IMR-90 (cell line): ENCODE data around the gene ROBO2. TPM values are rescaled to one million over a fixed set of nuclear protein-coding genes. Genes with fewer than 3 reads are reported as not detected.

Source experiments
- ATAC-seq: fragments of 200-7000 bp; cut with Tn5 transposase; 2 replicates; pipeline ENCODE4 v1.9.1; 2020; ENCODE audit warnings: low read depth, mild to moderate bottlenecking, moderate library complexity
- BruUV-seq: library from RNA; stranded (reverse); fragments of 400-500 nt; replicated peaks from 2 replicates; lab custom pipeline; 2021; lab: Mats Ljungman, UMichigan
- CTCF ChIA-PET: fragments of 300-600 bp; formaldehyde crosslinking; extraction: SDS; loops from one replicate; lab custom pipeline; 2021; ENCODE audit warnings: antibody characterized with exemption; lab: Yijun Ruan, JAX
- POLR2A ChIA-PET: fragments of 300-600 bp; sonication (Branson Sonifier 250); formaldehyde crosslinking; loops from one replicate; lab custom pipeline; 2022; ENCODE audit warnings: antibody characterized with exemption; ENCODE audit not compliant: unreplicated experiment; lab: Charles Lee
- DNase-seq: peaks from one replicate; pipeline ENCODE4 v3.0.0; 2013
- H2AFZ ChIP-seq: replicated peaks from 2 replicates; pipeline ENCODE3; 2013; ENCODE audit warnings: low read length, mild to moderate bottlenecking; ENCODE audit not compliant: poor library complexity
- H2AK5ac ChIP-seq: 2 replicates; pipeline ENCODE4 v1.6.1; 2013; ENCODE audit warnings: low read depth, low read length, inconsistent platforms
- H2AK9ac ChIP-seq: replicated peaks from 2 replicates; pipeline ENCODE3; 2013; ENCODE audit warnings: mild to moderate bottlenecking, low read depth, low read length, moderate library complexity; ENCODE audit not compliant: poor library complexity
- H2BK120ac ChIP-seq: 2 replicates; pipeline ENCODE4 v1.6.1; 2013; ENCODE audit warnings: low read depth, low read length, inconsistent platforms
- H2BK15ac ChIP-seq: 3 replicates; pipeline ENCODE4 v1.6.1; 2013; ENCODE audit warnings: low read depth, low read length, inconsistent platforms
- H2BK20ac ChIP-seq: 2 replicates; pipeline ENCODE4 v1.6.1; 2013; ENCODE audit warnings: low read depth, mild to moderate bottlenecking, inconsistent platforms, low read length, moderate library complexity
- H2BK5ac ChIP-seq: 2 replicates; pipeline ENCODE4 v1.6.1; 2013; ENCODE audit warnings: mild to moderate bottlenecking, low read depth, low read length, inconsistent platforms; ENCODE audit not compliant: poor library complexity, severe bottlenecking
- H3K14ac ChIP-seq: replicated peaks from 2 replicates; pipeline ENCODE4 v1.6.1; 2013; ENCODE audit warnings: low read depth, low read length, inconsistent platforms
- H3K18ac ChIP-seq: 2 replicates; pipeline ENCODE4 v1.6.1; 2013; ENCODE audit warnings: low read depth, low read length, control low read depth
- H3K23ac ChIP-seq: 2 replicates; pipeline ENCODE4 v1.6.1; 2013; ENCODE audit warnings: low read depth, low read length, inconsistent platforms
- H3K27ac ChIP-seq: 2 replicates; pipeline ENCODE4 v1.5.1; 2013; ENCODE audit warnings: mild to moderate bottlenecking, control low read depth, low read length; ENCODE audit not compliant: insufficient read depth
- H3K27me3 ChIP-seq: 2 replicates; pipeline ENCODE4 v1.6.1; 2013; ENCODE audit warnings: low read length; ENCODE audit not compliant: control insufficient read depth, insufficient read depth
- H3K36me3 ChIP-seq: 2 replicates; pipeline ENCODE4 v1.6.1; 2013; ENCODE audit warnings: low read length, mixed read lengths; ENCODE audit not compliant: control insufficient read depth, insufficient read depth
- H3K4ac ChIP-seq: 2 replicates; pipeline ENCODE4 v1.6.1; 2013; ENCODE audit warnings: low read depth, low read length, inconsistent platforms
- H3K4me1 ChIP-seq: 2 replicates; pipeline ENCODE4 v1.6.1; 2013; ENCODE audit warnings: low read length, mixed read lengths; ENCODE audit not compliant: control insufficient read depth, insufficient read depth
- H3K4me2 ChIP-seq: 2 replicates; pipeline ENCODE4 v1.6.1; 2013; ENCODE audit warnings: low read depth, mild to moderate bottlenecking, control low read depth, low read length, moderate library complexity
- H3K4me3 ChIP-seq: 2 replicates; pipeline ENCODE4 v1.5.1; 2013; ENCODE audit warnings: low read depth, mild to moderate bottlenecking, control low read depth, low read length, moderate library complexity; ENCODE audit not compliant: insufficient read depth
- H3K56ac ChIP-seq: 2 replicates; pipeline ENCODE4 v1.6.1; 2013; ENCODE audit warnings: low read length, inconsistent platforms; ENCODE audit not compliant: insufficient read depth; ENCODE audit errors: extremely low read depth
- H3K79me1 ChIP-seq, 2 experiments: 2 replicates each; pipeline ENCODE4 v1.6.1; 2013; ENCODE audit warnings: low read length in 2 of 2, inconsistent platforms in 1 of 2, low read depth in 1 of 2
- H3K9ac ChIP-seq: 2 replicates; pipeline ENCODE4 v1.6.1; 2013; ENCODE audit warnings: low read depth, low read length, control low read depth
- H3K9me1 ChIP-seq: 2 replicates; pipeline ENCODE4 v1.6.1; 2013; ENCODE audit warnings: low read length, inconsistent platforms; ENCODE audit not compliant: insufficient read depth
- H3K9me3 ChIP-seq: 2 replicates; pipeline ENCODE4 v1.6.1; 2013; ENCODE audit warnings: low read length; ENCODE audit not compliant: control insufficient read depth, insufficient read depth
- H4K20me1 ChIP-seq: 2 replicates; pipeline ENCODE4 v1.6.1; 2013; ENCODE audit warnings: low read length, inconsistent platforms; ENCODE audit not compliant: insufficient read depth
- H4K5ac ChIP-seq: 2 replicates; pipeline ENCODE4 v1.6.1; 2013; ENCODE audit warnings: mild to moderate bottlenecking, low read depth, low read length, control low read depth
- H4K8ac ChIP-seq, 2 experiments: 2 replicates each; pipeline ENCODE4 v1.6.1; 2013; ENCODE audit warnings: low read depth in 2 of 2, low read length in 2 of 2, control low read depth in 1 of 2, inconsistent platforms in 1 of 2
- H4K91ac ChIP-seq: 2 replicates; pipeline ENCODE4 v1.6.1; 2013; ENCODE audit warnings: low read depth, low read length, inconsistent platforms; ENCODE audit not compliant: insufficient read depth
- dilution Hi-C: fragments of 300-500 bp; cut with HindIII; formaldehyde crosslinking; loops from one replicate; pipeline ENCODE4 v1.14.3; 2018; ENCODE audit warnings: low sequenced_read_pairs; ENCODE audit not compliant: unreplicated experiment
- in situ Hi-C: fragments of 300-500 bp; cut with MboI; formaldehyde crosslinking; loops from 3 replicates; pipeline ENCODE4 v1.14.3; 2019; ENCODE audit warnings: low sequenced_read_pairs, inconsistent platforms, mixed read lengths
- intact Hi-C: fragments of 100-400 bp; cut with micrococcal nuclease; formaldehyde crosslinking; loops from 2 replicates; pipeline ENCODE4 v1.10.0; 2022
- polyA plus RNA-seq, 3 experiments: library from polyadenylated mRNA; depleted of rRNA; stranded (reverse); fragments of >200 nt; gene quantifications; 2 replicates each; pipeline ENCODE4 v1.2.3, GENCODE V29; 2012; ENCODE audit warnings: low replicate concordance in 1 of 3
- total RNA-seq: library from RNA; depleted of rRNA; stranded (reverse); fragments of >200 nt; gene quantifications from 2 replicates; pipeline ENCODE4 v1.2.3, GENCODE V29; 2012
- TF ChIP-seq, protein P1 (sequence below): fragments of 150-350 bp; IDR thresholded peaks from 2 replicates; pipeline ENCODE4 v1.6.1; 2016; ENCODE audit warnings: low read depth, mild to moderate bottlenecking, low read length, moderate library complexity, borderline replicate concordance

The ROBO2 gene
- total and polyA plus RNA-seq, 2 of the 4 experiments (the other 2 are of a cell fraction), result 9.3 to 14.5 TPM

DNA sequence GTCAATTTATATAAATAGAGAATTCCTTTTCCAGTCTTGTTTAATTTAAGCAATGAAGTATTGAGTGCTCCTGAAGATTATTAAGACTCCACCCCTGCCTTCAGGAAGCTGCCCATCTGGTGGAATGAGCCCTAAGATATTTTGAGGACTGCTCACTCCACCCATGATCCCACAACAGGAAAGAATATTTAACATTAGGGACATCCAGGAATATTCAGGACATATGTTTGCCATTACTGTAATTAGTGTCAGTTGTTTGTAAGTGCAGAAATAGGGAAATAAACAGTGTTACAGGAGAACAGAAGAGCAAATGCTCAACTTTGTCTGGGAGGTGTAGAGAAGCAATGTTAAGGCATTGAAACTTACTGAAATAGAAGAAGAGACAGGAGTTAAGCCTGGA is 375.0 kb downstream of the ROBO2 start:
- ATAC-seq, result no peak
- Histone ChIP-seq H3K79me1 (no peaks in the 10 kb centered on the region), H4K91ac (no peak overlapping the region), H4K8ac (no peak overlapping the region), H3K4ac (no peak overlapping the region), H3K56ac (no peak overlapping the region), H3K4me1 (no peaks in the 10 kb centered on the region), H4K5ac (no peak overlapping the region), H3K18ac (no peak overlapping the region), H3K9me3 (no peaks in the 10 kb centered on the region), H2AFZ (no peak overlapping the region), H3K9me1 (no peaks in the 10 kb centered on the region), H2BK15ac (no peak overlapping the region), H3K36me3 (no peaks in the 10 kb centered on the region), H2AK5ac (no peak overlapping the region), H2BK5ac (no peak overlapping the region), H3K27me3 (no peaks in the 10 kb centered on the region), H2AK9ac (no peak overlapping the region), H3K9ac (no peak overlapping the region), H2BK20ac (no peak overlapping the region), H3K4me3 (no peak overlapping the region), H3K23ac (no peak overlapping the region), H2BK120ac (no peak overlapping the region), H3K4me2 (no peak overlapping the region), H3K14ac (no peak overlapping the region), H4K20me1 (no peaks in the 10 kb centered on the region), H3K27ac (no peak overlapping the region)
- ChIA-PET POLR2A (no interaction called here), CTCF (no interaction called here)
- TF ChIP-seq, protein P1, sequence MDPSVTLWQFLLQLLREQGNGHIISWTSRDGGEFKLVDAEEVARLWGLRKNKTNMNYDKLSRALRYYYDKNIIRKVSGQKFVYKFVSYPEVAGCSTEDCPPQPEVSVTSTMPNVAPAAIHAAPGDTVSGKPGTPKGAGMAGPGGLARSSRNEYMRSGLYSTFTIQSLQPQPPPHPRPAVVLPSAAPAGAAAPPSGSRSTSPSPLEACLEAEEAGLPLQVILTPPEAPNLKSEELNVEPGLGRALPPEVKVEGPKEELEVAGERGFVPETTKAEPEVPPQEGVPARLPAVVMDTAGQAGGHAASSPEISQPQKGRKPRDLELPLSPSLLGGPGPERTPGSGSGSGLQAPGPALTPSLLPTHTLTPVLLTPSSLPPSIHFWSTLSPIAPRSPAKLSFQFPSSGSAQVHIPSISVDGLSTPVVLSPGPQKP, result no peak
- BruUV-seq, result no TSS peak
- intact Hi-C loops (no loop called here), dilution Hi-C loops (no loop called here), in situ Hi-C loops (no loop called here)
- no peak for DNase-seq
